Measurements from ENCODE around the gene CDK3. TPM values are rescaled to one million over a fixed set of nuclear protein-coding genes. Genes with fewer than 3 reads are reported as not detected.

The CDK3 gene
- total and polyA plus RNA-seq, 2 donors (not counting 1 experiment from before 2014, with no cell fraction given): 1.3 to 2.3 TPM

DNA sequence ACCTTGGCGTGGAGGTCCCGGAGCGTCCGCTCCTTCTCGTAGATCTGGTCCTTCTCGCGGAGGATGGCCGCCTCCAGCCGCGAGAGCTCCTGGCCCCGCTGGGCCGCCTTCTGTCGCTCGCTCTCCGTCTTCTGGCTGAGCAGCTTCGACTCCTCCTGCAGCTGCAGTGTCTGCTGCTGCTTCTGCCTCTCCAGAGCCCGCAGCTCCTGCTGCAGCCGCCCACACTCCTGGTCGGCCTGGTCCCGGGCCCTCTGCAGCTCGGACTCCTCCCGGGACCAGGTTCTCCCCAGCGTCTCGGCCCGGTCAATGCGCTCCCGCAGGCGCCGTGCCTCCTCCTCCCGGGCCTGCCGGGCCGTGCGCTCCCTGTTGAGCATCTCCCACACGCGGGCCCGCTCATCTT is 7.6 kb downstream of the CDK3 start:
- Histone ChIP-seq H3K4me2 (ENCODE audit: extremely low read depth, insufficient read depth, low read length) (no peak overlapping the region), H3K4me1 (ENCODE audit: control insufficient read depth, extremely low read depth, insufficient read depth, low read length) (no peaks in the 10 kb centered on the region), H4K20me1 (ENCODE audit: control insufficient read depth, extremely low read depth, insufficient read depth, low read length) (no peaks in the 10 kb centered on the region), H3K9me3 (ENCODE audit: control insufficient read depth, insufficient read depth, low read depth, low read length) (no peaks in the 10 kb centered on the region), H3K27ac (ENCODE audit: insufficient read depth, low read length) (no peak overlapping the region), H3K79me2 (ENCODE audit: control insufficient read depth, insufficient read depth, low read length) (no peaks in the 10 kb centered on the region), H3K36me3 (ENCODE audit: control insufficient read depth, insufficient read depth, low read length) (no peaks in the 10 kb centered on the region), H3K4me3 (replicated peaks in 1 of 4; ENCODE audit: control extremely low read depth in 1 of 4, insufficient read depth in 1 of 4, low read depth in 3 of 4, low read length in 4 of 4) (no peak overlapping the region), H3K27me3 (ENCODE audit: control insufficient read depth, insufficient read depth, low read length) (no peaks in the 10 kb centered on the region), H3K9ac (ENCODE audit: insufficient read depth, low read length) (no peak overlapping the region), H2AFZ (ENCODE audit: low read length) (no peak overlapping the region)
- TF ChIP-seq EZH2 (IDR thresholded peaks at IDR 0.05; ENCODE audit: low read length, missing control alignments): no peak
- TF ChIP-seq, protein P1, sequence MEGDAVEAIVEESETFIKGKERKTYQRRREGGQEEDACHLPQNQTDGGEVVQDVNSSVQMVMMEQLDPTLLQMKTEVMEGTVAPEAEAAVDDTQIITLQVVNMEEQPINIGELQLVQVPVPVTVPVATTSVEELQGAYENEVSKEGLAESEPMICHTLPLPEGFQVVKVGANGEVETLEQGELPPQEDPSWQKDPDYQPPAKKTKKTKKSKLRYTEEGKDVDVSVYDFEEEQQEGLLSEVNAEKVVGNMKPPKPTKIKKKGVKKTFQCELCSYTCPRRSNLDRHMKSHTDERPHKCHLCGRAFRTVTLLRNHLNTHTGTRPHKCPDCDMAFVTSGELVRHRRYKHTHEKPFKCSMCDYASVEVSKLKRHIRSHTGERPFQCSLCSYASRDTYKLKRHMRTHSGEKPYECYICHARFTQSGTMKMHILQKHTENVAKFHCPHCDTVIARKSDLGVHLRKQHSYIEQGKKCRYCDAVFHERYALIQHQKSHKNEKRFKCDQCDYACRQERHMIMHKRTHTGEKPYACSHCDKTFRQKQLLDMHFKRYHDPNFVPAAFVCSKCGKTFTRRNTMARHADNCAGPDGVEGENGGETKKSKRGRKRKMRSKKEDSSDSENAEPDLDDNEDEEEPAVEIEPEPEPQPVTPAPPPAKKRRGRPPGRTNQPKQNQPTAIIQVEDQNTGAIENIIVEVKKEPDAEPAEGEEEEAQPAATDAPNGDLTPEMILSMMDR (conservative IDR thresholded peaks at IDR 0.05 in 1 of 2, IDR thresholded peaks at IDR 0.05 in 1 of 2; ENCODE audit: low read depth in 1 of 2, low read length in 2 of 2): no peak
- no peak for DNase-seq (ENCODE audit: low read depth in 2 of 2)

DNA sequence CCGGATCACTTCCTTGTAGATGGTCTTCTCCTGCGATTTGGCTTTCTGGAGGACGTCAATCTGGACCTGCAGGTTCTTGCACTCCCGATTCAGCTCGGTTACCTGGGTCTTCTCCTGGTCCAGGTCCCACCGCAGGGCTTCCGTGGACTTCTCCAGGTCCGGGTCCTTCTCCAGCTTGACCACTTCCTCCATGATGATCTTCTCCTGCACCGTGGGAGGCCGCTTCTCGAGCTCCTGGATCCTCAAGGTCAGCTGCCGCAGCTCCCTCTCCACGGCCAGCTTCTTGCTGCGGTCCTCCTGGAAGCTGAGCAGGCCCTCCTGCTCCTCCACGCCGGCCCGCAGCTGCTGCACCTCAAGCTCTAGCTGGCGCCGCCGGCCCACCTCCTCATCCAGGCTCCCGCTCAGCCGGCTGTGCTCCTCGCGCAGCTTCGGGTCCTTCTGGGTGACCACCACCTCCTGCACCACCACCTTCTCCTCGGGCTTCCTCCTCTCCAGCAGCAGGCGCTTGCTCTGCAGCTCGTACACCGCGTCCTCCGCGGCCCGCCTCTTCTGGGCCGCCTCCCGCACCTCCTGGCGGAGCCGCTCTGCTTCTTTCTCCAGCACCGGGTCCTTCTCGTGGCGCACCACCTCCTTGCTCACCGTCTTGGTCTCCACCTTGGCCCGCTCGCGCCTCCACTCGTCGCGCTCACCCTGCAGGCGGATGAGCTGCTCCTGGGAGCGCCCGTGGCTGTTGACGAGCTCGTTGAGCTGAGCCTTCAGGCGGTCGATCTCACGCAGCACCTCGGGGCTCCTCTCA is 8.2 kb downstream of the CDK3 start:
- DNase-seq (ENCODE audit: low read depth in 2 of 2): no peak
- Histone ChIP-seq H3K27me3 (ENCODE audit: control insufficient read depth, insufficient read depth, low read length) (no peaks in the 10 kb centered on the region), H3K9me3 (ENCODE audit: control insufficient read depth, insufficient read depth, low read depth, low read length) (no peaks in the 10 kb centered on the region), H3K79me2 (ENCODE audit: control insufficient read depth, insufficient read depth, low read length) (no peaks in the 10 kb centered on the region), H4K20me1 (ENCODE audit: control insufficient read depth, extremely low read depth, insufficient read depth, low read length) (no peaks in the 10 kb centered on the region), H3K4me1 (ENCODE audit: control insufficient read depth, extremely low read depth, insufficient read depth, low read length) (no peaks in the 10 kb centered on the region), H2AFZ (ENCODE audit: low read length) (no peak overlapping the region), H3K27ac (ENCODE audit: insufficient read depth, low read length) (no peak overlapping the region), H3K4me3 (replicated peaks in 1 of 4; ENCODE audit: control extremely low read depth in 1 of 4, insufficient read depth in 1 of 4, low read depth in 3 of 4, low read length in 4 of 4) (no peak overlapping the region), H3K4me2 (ENCODE audit: extremely low read depth, insufficient read depth, low read length) (no peak overlapping the region), H3K36me3 (ENCODE audit: control insufficient read depth, insufficient read depth, low read length) (no peaks in the 10 kb centered on the region), H3K9ac (ENCODE audit: insufficient read depth, low read length) (no peak overlapping the region)
- TF ChIP-seq EZH2 (IDR thresholded peaks at IDR 0.05; ENCODE audit: low read length, missing control alignments): no peak
- TF ChIP-seq, protein P1 (conservative IDR thresholded peaks at IDR 0.05 in 1 of 2, IDR thresholded peaks at IDR 0.05 in 1 of 2; ENCODE audit: low read depth in 1 of 2, low read length in 2 of 2): no peak

DNA sequence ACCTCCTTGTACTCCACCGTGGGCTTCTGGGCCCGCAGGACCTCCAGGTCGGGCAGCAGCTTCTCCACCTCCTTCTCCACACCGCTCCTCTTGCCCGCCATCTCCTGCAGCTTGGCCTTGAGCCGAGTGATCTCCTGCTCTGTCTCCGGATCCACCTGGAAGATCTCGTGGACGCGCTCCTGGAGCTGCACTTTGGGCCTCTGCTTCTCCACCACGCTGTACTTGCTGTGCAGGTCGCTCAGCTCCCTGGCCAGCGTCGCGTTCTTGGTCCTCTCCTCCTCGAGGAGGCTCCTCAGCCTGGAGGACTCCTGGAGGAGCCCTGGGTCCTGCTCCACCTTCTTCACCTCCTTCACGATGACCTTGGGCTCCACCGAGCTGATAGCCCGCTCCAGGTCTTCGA is 8.8 kb downstream of the CDK3 start:
- Histone ChIP-seq H3K27ac (ENCODE audit: insufficient read depth, low read length) (no peak overlapping the region), H3K27me3 (ENCODE audit: control insufficient read depth, insufficient read depth, low read length) (no peaks in the 10 kb centered on the region), H3K4me3 (replicated peaks in 1 of 4; ENCODE audit: control extremely low read depth in 1 of 4, insufficient read depth in 1 of 4, low read depth in 3 of 4, low read length in 4 of 4) (no peak overlapping the region), H3K79me2 (ENCODE audit: control insufficient read depth, insufficient read depth, low read length) (no peaks in the 10 kb centered on the region), H3K9ac (ENCODE audit: insufficient read depth, low read length) (no peak overlapping the region), H3K36me3 (ENCODE audit: control insufficient read depth, insufficient read depth, low read length) (no peaks in the 10 kb centered on the region), H4K20me1 (ENCODE audit: control insufficient read depth, extremely low read depth, insufficient read depth, low read length) (no peaks in the 10 kb centered on the region), H2AFZ (ENCODE audit: low read length) (no peak overlapping the region), H3K9me3 (ENCODE audit: control insufficient read depth, insufficient read depth, low read depth, low read length) (no peaks in the 10 kb centered on the region), H3K4me2 (ENCODE audit: extremely low read depth, insufficient read depth, low read length) (no peak overlapping the region), H3K4me1 (ENCODE audit: control insufficient read depth, extremely low read depth, insufficient read depth, low read length) (no peaks in the 10 kb centered on the region)
- no peak for TF ChIP-seq EZH2 (IDR thresholded peaks at IDR 0.05; ENCODE audit: low read length, missing control alignments)
- TF ChIP-seq, protein P1 (conservative IDR thresholded peaks at IDR 0.05 in 1 of 2, IDR thresholded peaks at IDR 0.05 in 1 of 2; ENCODE audit: low read depth in 1 of 2, low read length in 2 of 2): no peak
- no peak for DNase-seq (ENCODE audit: low read depth in 2 of 2)

Measured in fibroblast of lung (primary cell).